Activated naive CD4-positive, alpha-beta T cell treated with anti-CD3 and anti-CD28 coated beads, Interleukin-2, amount 50 U/mL, for 24 hours (primary cell): ENCODE measurements around the gene CGN.

Experiments used
- H3K27ac Mint-ChIP-seq: one replicate; pipeline ENCODE4 v1.8.0; 2021; ENCODE audit warnings: mild to moderate bottlenecking, mixed read lengths
- H3K27me3 Mint-ChIP-seq: one replicate; pipeline ENCODE4 v1.8.0; 2021; ENCODE audit warnings: mixed read lengths
- H3K36me3 Mint-ChIP-seq: one replicate; pipeline ENCODE4 v1.8.0; 2021; ENCODE audit warnings: mixed read lengths
- H3K4me1 Mint-ChIP-seq: one replicate; pipeline ENCODE4 v1.8.0; 2021; ENCODE audit warnings: mixed read lengths
- H3K4me3 Mint-ChIP-seq: one replicate; pipeline ENCODE4 v1.8.0; 2021; ENCODE audit warnings: mild to moderate bottlenecking, mixed read lengths
- H3K9me3 Mint-ChIP-seq: one replicate; pipeline ENCODE4 v1.8.0; 2021; ENCODE audit warnings: mixed read lengths

CGN gene

DNA sequence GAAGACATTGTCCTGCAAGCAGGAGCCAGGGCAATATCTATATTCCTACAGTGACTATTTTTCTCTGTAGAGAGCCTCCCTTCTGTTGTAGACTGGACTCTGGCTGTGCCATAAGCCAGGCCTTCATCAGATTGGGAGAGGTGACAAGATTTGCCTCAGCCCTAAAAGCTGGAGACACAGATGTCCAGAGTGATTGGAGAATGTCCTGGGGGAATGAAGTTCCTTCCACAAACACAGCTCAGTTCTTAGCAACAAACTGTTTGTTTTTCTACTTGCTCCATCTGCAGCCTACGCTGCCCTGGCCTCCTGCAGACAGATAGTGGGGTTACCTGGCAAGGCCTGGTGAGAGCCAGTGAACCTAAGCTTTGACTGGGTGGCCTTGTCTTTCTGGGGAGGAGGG lies 70.7 kb downstream of the CGN start:
- Mint-ChIP-seq H3K4me1 (no peaks in the 10 kb centered on the region), H3K9me3 (no peaks in the 10 kb centered on the region), H3K27me3 (no peaks in the 10 kb centered on the region), H3K27ac (no peak overlapping the region), H3K4me3 (no peak overlapping the region), H3K36me3 (no peaks in the 10 kb centered on the region)

GRCh38 chr1:151583796-151584195 lies 72.6 kb downstream of the CGN start:
- H3K27ac Mint-ChIP-seq = no peak overlapping the region
- no peaks in the 10 kb centered on the region for H3K4me1 Mint-ChIP-seq
- no peaks in the 10 kb centered on the region for H3K36me3 Mint-ChIP-seq
- no peaks in the 10 kb centered on the region for H3K9me3 Mint-ChIP-seq
- no peaks in the 10 kb centered on the region for H3K27me3 Mint-ChIP-seq
- no peak overlapping the region for H3K4me3 Mint-ChIP-seq

GRCh38 chr1:151584278-151584677 lies 73.1 kb downstream of the CGN start:
- Mint-ChIP-seq H3K27ac (no peak overlapping the region), H3K36me3 (no peaks in the 10 kb centered on the region), H3K27me3 (no peaks in the 10 kb centered on the region), H3K4me1 (no peaks in the 10 kb centered on the region), H3K4me3 (no peak overlapping the region), H3K9me3 (no peaks in the 10 kb centered on the region)

DNA sequence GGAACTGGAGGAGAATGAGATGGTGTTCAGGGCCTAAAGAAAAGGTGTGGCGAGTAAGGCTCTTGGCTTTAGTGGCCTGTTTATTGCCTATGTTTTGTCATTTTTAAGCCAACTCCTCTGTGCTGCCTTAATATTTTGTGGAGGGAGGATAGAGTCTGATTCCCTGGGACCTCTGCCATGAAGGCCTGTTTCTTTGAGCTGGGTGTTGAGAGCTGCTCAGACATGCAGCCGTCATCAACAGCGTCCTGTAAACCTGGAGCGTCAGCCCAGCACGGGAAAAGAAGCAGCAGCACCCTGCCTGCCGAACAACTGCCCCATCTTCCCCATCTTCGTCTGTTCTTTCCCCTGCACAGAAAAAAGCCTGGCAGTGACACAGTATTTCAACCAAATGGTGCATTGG lies 73.6 kb downstream of the CGN start:
- Mint-ChIP-seq H3K27me3 (no peaks in the 10 kb centered on the region), H3K9me3 (no peaks in the 10 kb centered on the region), H3K4me1 (no peaks in the 10 kb centered on the region), H3K36me3 (no peaks in the 10 kb centered on the region), H3K27ac (no peak overlapping the region), H3K4me3 (no peak overlapping the region)

- Mint-ChIP-seq H3K4me1 (no peaks in the 10 kb centered on the region), H3K27me3 (no peaks in the 10 kb centered on the region), H3K36me3 (no peaks in the 10 kb centered on the region), H3K4me3 (no peak overlapping the region), H3K9me3 (no peaks in the 10 kb centered on the region), H3K27ac (no peak overlapping the region)
Observed at GRCh38 chr1:151585622-151586021, 74.4 kb downstream of the CGN start.
